Parathyroid adenoma (tissue), 2 donors: ENCODE results near the gene EXOC3L2.

Experiments
- H2AFZ ChIP-seq: fragments of 300-600 bp; sonication (generic); one replicate; pipeline ENCODE4 v1.7.0; 2017; ENCODE audit warnings: antibody characterized with exemption, mild to moderate bottlenecking
- H3K27ac ChIP-seq: fragments of 300-600 bp; sonication (generic); one replicate; pipeline ENCODE4 v1.7.0; 2017
- H3K27me3 ChIP-seq: fragments of 300-600 bp; sonication (generic); one replicate; pipeline ENCODE4 v1.7.0; 2017; ENCODE audit warnings: low read length; ENCODE audit not compliant: control insufficient read depth, insufficient read depth
- H3K36me3 ChIP-seq: fragments of 300-600 bp; sonication (generic); one replicate; pipeline ENCODE4 v1.7.0; 2017; ENCODE audit warnings: low read length; ENCODE audit not compliant: control insufficient read depth, insufficient read depth
- H3K4me1 ChIP-seq: fragments of 300-600 bp; sonication (generic); one replicate; pipeline ENCODE4 v1.7.0; 2017; ENCODE audit warnings: control low read depth
- H3K4me2 ChIP-seq: fragments of 300-600 bp; sonication (generic); one replicate; pipeline ENCODE4 v1.7.0; 2017; ENCODE audit warnings: low read length
- H3K4me3 ChIP-seq: fragments of 300-600 bp; sonication (generic); one replicate; pipeline ENCODE4 v1.7.0; 2017; ENCODE audit warnings: low read depth, low read length
- H3K79me2 ChIP-seq: fragments of 300-600 bp; sonication (generic); one replicate; pipeline ENCODE4 v1.7.0; 2017; ENCODE audit warnings: control low read depth
- H3K9ac ChIP-seq: fragments of 300-600 bp; sonication (generic); one replicate; pipeline ENCODE4 v1.7.0; 2017; ENCODE audit warnings: mild to moderate bottlenecking
- H3K9me3 ChIP-seq: fragments of 300-600 bp; sonication (generic); one replicate; pipeline ENCODE4 v1.7.0; 2017; ENCODE audit warnings: low read length; ENCODE audit not compliant: control insufficient read depth
- CTCF ChIP-seq: fragments of 300-600 bp; sonication (generic); IDR thresholded peaks from one replicate; pipeline ENCODE4 v1.7.0; 2017; ENCODE audit warnings: antibody characterized with exemption, mild to moderate bottlenecking
- donor health status: primary hyperparathyroidism.

EXOC3L2 gene

GRCh38 chr19:45195764-45196163 lies 49.4 kb downstream of the EXOC3L2 start:
- Histone ChIP-seq H3K36me3 (no peaks in the 10 kb centered on the region), H3K9ac (no peak overlapping the region), H3K4me2 (no peak overlapping the region), H3K79me2 (no peaks in the 10 kb centered on the region), H2AFZ (no peak overlapping the region), H3K4me3 (no peak overlapping the region), H3K27ac (no peak overlapping the region), H3K9me3 (no peaks in the 10 kb centered on the region), H3K4me1 (no peaks in the 10 kb centered on the region), H3K27me3 (no peaks in the 10 kb centered on the region)
- TF ChIP-seq CTCF = no peak

GRCh38 chr19:45191375-45191774 lies 53.8 kb downstream of the EXOC3L2 start:
- no peaks in the 10 kb centered on the region for H3K27me3 ChIP-seq
- no peak overlapping the region for H3K27ac ChIP-seq
- H3K4me3 ChIP-seq = no peak overlapping the region
- no peaks in the 10 kb centered on the region for H3K9me3 ChIP-seq
- H3K79me2 ChIP-seq = no peaks in the 10 kb centered on the region
- no peak overlapping the region for H2AFZ ChIP-seq
- TF ChIP-seq CTCF = no peak
- H3K36me3 ChIP-seq = no peaks in the 10 kb centered on the region
- no peaks in the 10 kb centered on the region for H3K4me1 ChIP-seq
- no peak overlapping the region for H3K4me2 ChIP-seq
- no peak overlapping the region for H3K9ac ChIP-seq

- no peak for TF ChIP-seq CTCF
- H3K4me3 ChIP-seq = no peak overlapping the region
- H3K36me3 ChIP-seq = no peaks in the 10 kb centered on the region
- H3K4me1 ChIP-seq = no peaks in the 10 kb centered on the region
- no peak overlapping the region for H3K4me2 ChIP-seq
- H3K27me3 ChIP-seq = no peaks in the 10 kb centered on the region
- no peak overlapping the region for H2AFZ ChIP-seq
- no peak overlapping the region for H3K27ac ChIP-seq
- H3K9ac ChIP-seq = no peak overlapping the region
- H3K79me2 ChIP-seq = no peaks in the 10 kb centered on the region
- H3K9me3 ChIP-seq = no peaks in the 10 kb centered on the region
Observed at GRCh38 chr19:45189971-45190370, 55.2 kb downstream of the EXOC3L2 start.

- no peak overlapping the region for H2AFZ ChIP-seq
- H3K27me3 ChIP-seq = no peaks in the 10 kb centered on the region
- no peaks in the 10 kb centered on the region for H3K9me3 ChIP-seq
- H3K4me2 ChIP-seq = no peak overlapping the region
- H3K27ac ChIP-seq = no peak overlapping the region
- no peaks in the 10 kb centered on the region for H3K36me3 ChIP-seq
- peak; percentile 55 for TF ChIP-seq CTCF
- H3K79me2 ChIP-seq = no peaks in the 10 kb centered on the region
- no peaks in the 10 kb centered on the region for H3K4me1 ChIP-seq
- H3K4me3 ChIP-seq = no peak overlapping the region
- no peak overlapping the region for H3K9ac ChIP-seq
Observed at GRCh38 chr19:45187421-45188100, 57.6 kb downstream of the EXOC3L2 start.
